GM19467 (cell line): ENCODE data around the gene ADAMTS2.
"Not testable (repeated sequence)": the region's sequence is repeated elsewhere in the genome, so short reads cannot be mapped to it uniquely, and the experiment has no call there.

Experiments used
- ATAC-seq: cut with Tn5 transposase; IDR thresholded peaks from one replicate; pipeline ENCODE4 v1.9.1; 2021; ENCODE audit warnings: mild to moderate bottlenecking, moderate library complexity; ENCODE audit not compliant: unreplicated experiment

Gene ADAMTS2

GRCh38 chr5:179327021-179327735 lies 18.1 kb downstream of the ADAMTS2 start:
- no peak for ATAC-seq

GRCh38 chr5:179326122-179326927 lies 18.9 kb downstream of the ADAMTS2 start:
- no peak for ATAC-seq

- no peak for ATAC-seq
These were observed 19.8 kb downstream of the ADAMTS2 start for GRCh38 chr5:179325296-179326031.

- ATAC-seq = no peak
These were observed 20.4 kb downstream of the ADAMTS2 start for GRCh38 chr5:179324760-179325295.

GRCh38 chr5:179324316-179324715 lies 20.9 kb downstream of the ADAMTS2 start:
- ATAC-seq = not testable (repeated sequence)

GRCh38 chr5:179323026-179323870 lies 22.0 kb downstream of the ADAMTS2 start:
- ATAC-seq = no peak

- no peak for ATAC-seq
These were observed 22.9 kb downstream of the ADAMTS2 start for GRCh38 chr5:179322071-179323025.

GRCh38 chr5:179321206-179321987 lies 23.9 kb downstream of the ADAMTS2 start:
- ATAC-seq = no peak

GRCh38 chr5:179319741-179320281 lies 25.4 kb downstream of the ADAMTS2 start:
- no peak for ATAC-seq

- no peak for ATAC-seq
These were observed 26.1 kb downstream of the ADAMTS2 start for GRCh38 chr5:179319123-179319522.

GRCh38 chr5:179318221-179318955 lies 26.9 kb downstream of the ADAMTS2 start:
- no peak for ATAC-seq

- ATAC-seq = no peak
These were observed 27.6 kb downstream of the ADAMTS2 start for GRCh38 chr5:179317411-179318220.

GRCh38 chr5:179316982-179317381 lies 28.3 kb downstream of the ADAMTS2 start:
- no peak for ATAC-seq

GRCh38 chr5:179316111-179316551 lies 29.1 kb downstream of the ADAMTS2 start:
- no peak for ATAC-seq

- no peak for ATAC-seq
These were observed 29.8 kb downstream of the ADAMTS2 start for GRCh38 chr5:179315356-179315890.

GRCh38 chr5:179314606-179315355 lies 30.5 kb downstream of the ADAMTS2 start:
- no peak for ATAC-seq
